ENCODE data around the gene HID1.

- no peak for TF ChIP-seq CHD7 (IDR thresholded peaks at IDR 0.05; ENCODE audit: low read depth, low read length)
- TF ChIP-seq, protein P1, sequence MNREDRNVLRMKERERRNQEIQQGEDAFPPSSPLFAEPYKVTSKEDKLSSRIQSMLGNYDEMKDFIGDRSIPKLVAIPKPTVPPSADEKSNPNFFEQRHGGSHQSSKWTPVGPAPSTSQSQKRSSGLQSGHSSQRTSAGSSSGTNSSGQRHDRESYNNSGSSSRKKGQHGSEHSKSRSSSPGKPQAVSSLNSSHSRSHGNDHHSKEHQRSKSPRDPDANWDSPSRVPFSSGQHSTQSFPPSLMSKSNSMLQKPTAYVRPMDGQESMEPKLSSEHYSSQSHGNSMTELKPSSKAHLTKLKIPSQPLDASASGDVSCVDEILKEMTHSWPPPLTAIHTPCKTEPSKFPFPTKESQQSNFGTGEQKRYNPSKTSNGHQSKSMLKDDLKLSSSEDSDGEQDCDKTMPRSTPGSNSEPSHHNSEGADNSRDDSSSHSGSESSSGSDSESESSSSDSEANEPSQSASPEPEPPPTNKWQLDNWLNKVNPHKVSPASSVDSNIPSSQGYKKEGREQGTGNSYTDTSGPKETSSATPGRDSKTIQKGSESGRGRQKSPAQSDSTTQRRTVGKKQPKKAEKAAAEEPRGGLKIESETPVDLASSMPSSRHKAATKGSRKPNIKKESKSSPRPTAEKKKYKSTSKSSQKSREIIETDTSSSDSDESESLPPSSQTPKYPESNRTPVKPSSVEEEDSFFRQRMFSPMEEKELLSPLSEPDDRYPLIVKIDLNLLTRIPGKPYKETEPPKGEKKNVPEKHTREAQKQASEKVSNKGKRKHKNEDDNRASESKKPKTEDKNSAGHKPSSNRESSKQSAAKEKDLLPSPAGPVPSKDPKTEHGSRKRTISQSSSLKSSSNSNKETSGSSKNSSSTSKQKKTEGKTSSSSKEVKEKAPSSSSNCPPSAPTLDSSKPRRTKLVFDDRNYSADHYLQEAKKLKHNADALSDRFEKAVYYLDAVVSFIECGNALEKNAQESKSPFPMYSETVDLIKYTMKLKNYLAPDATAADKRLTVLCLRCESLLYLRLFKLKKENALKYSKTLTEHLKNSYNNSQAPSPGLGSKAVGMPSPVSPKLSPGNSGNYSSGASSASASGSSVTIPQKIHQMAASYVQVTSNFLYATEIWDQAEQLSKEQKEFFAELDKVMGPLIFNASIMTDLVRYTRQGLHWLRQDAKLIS (CRISPR knock-in tag; IDR thresholded peaks at IDR 0.05), result no peak
- TF ChIP-seq ZNF263 (CRISPR knock-in tag; IDR thresholded peaks at IDR 0.05; ENCODE audit: borderline replicate concordance), result no peak
Observed at GRCh38 chr17:74972107-74972972, at the start of gene HID1.
